GM19193 (cell line): Measurements from ENCODE around the gene EMP3.

ENCODE experiments used
- POLR2A ChIP-seq: IDR thresholded peaks from 4 replicates; pipeline ENCODE4 v1.6.1; 2011; ENCODE audit not compliant: insufficient read depth, insufficient read length; ENCODE audit errors: extremely low read depth

Gene EMP3

DNA sequence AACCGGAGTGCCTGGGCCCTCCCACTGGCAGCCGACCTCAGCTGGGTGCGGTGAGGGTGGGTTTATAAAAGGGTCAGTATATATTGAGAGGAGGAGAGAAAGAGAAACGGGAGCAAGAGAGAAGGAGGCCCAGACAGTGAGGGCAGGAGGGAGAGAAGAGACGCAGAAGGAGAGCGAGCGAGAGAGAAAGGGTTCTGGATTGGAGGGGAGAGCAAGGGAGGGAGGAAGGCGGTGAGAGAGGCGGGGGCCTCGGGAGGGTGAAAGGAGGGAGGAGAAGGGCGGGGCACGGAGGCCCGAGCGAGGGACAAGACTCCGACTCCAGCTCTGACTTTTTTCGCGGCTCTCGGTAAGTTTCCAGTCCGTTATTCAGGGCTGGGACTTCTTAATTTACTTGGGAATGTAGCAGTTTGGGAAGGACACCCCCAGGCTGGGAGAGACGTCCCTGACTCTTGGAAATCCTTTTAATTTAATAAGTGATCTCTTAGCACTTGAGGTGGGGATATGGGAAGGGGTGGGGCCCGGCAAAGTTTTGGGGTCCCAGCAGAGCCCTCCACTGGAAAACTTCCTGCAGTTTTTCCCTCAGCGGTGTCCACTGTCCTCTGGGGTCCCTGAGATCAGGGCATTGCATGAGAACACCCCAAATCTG is at the start of gene EMP3:
Gene EMP3, plus strand, starts transcription at position 288 of the 646 bp plus-strand sequence. CDS start 1,293 bp downstream, outside the sequence.
- TF ChIP-seq POLR2A = peak; percentile 61

- TF ChIP-seq POLR2A = no peak
Observed at GRCh38 chr19:48279747-48280146, 45.6 kb upstream of the EMP3 start.

- TF ChIP-seq POLR2A = no peak
Observed at GRCh38 chr19:48283908-48284307, 41.4 kb upstream of the EMP3 start.

DNA sequence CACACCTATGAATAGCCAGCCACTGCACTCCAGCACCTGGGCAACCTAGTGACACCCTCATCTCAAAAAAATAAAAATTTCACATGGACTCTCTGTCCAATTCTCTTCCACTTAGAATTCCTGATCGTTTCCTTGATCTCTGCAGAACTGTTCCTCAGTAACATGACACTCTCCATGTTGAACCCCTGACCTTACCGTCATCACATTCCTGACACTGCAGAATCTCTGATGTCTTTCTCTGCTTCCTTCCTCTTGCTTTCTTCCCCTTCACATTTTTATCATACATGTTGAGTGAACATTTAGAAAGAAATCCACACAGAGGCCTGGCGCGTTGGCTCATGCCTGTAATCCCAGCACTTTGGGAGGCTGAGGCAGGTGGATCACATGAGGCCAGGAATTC is 40.5 kb upstream of the EMP3 start:
- no peak for TF ChIP-seq POLR2A

DNA sequence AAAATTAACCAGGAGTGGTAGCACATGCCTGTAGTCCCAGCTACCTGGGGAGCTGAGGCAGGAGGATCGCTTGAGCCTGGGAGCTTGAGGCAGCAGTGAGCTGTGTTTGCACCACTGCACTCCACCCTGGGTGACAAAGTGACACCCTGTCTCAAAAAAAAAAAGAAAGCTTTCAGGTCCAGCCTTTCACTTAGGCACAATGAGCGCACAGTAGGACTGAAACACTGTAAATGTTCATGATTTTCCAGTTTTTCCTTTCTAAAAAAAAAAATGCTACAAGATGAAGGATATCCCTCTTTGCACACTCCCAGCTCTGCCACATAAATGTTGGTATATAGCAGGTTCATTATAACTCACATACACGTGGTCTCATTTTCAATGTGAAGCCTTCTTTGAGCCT is 37.6 kb upstream of the EMP3 start:
- no peak for TF ChIP-seq POLR2A

GRCh38 chr19:48290401-48290770 is 35.0 kb upstream of the EMP3 start:
- TF ChIP-seq POLR2A = no peak

- TF ChIP-seq POLR2A = no peak
Observed at GRCh38 chr19:48290771-48291488, 34.4 kb upstream of the EMP3 start.

DNA sequence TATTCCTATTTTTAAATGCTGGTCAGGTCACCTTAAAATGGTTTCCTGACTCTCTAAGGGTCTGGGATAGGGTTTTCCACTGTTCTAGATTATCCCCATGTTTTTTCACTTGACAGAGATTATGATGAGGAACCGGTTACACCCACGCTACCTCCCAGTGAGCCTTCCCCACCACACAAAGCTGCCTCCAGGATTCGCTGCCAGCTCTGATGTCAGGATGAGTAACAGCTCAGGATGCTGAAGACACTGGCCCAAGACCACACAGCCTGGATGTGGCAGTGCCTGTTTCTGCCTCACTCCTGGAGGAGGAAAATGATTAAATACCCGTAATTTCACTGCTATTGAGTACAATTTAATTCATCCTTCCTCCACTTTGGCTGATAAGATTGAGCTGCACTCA is 32.6 kb upstream of the EMP3 start:
- no peak for TF ChIP-seq POLR2A

GRCh38 chr19:48295458-48295857 is 29.9 kb upstream of the EMP3 start:
- no peak for TF ChIP-seq POLR2A

- TF ChIP-seq POLR2A = no peak
Observed at GRCh38 chr19:48296963-48297734, 28.2 kb upstream of the EMP3 start.

DNA sequence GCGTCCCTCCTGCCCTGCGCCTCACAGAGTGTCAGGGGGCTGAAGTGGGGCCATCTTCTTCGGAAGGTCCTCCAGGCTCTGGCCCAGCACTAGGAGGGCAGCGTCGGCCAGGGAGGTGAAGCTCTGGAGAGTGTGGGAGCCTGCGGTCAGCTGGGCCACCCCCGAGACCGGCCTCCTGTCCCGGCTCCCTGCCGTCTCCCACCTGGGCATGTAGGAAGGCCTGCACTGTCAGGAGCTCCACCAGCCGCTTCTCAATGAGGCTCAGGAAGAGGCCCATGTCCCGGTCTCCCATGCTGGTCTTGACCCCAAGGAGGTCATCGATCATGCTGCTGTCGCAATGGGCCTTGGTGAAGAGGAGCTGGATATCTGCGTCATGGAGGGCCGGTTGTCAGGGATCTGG is 27.4 kb upstream of the EMP3 start:
- no peak for TF ChIP-seq POLR2A

DNA sequence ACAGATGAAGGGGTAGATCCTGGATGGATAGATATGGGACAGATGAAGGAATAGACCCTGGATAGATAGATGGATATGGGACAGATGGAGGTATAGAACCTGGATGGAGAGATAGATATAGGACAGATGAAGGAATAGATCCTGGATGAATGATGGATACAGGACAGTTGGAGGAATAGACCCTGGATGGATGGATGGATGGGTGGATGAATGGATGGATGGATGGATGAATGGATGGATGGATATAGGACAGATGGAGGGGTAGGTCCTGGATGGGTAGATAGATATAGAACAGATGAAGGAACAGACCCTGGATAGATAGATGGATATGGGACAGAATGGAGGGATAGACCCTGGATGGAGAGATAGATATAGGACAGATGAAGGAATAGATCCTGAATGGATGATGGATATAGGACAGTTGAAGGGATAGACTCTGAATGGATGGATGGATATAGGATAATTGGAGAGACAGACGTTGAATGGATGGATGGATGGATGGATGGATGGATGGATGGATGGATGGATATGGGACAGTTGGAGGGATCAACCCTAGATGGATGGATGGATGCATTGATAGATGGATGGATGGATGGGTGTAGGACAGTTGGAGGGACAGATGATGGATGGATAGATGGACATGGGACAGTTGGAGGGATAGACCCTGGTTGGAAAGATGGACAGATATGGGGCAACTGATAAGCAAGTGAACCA is 23.3 kb upstream of the EMP3 start:
- TF ChIP-seq POLR2A = no peak

- no peak for TF ChIP-seq POLR2A
Observed at GRCh38 chr19:48302600-48302959, 22.8 kb upstream of the EMP3 start.

- TF ChIP-seq POLR2A = no peak
Observed at GRCh38 chr19:48303367-48303766, 22.0 kb upstream of the EMP3 start.

GRCh38 chr19:48303866-48304265 is 21.5 kb upstream of the EMP3 start:
- no peak for TF ChIP-seq POLR2A
